ENCODE data around the gene TYRP1. TPM values are rescaled to one million over a fixed set of nuclear protein-coding genes. Genes with fewer than 3 reads are reported as not detected.

The TYRP1 gene
- polyA plus RNA-seq, 3 donors = 0.12 TPM; not detected in 2

DNA sequence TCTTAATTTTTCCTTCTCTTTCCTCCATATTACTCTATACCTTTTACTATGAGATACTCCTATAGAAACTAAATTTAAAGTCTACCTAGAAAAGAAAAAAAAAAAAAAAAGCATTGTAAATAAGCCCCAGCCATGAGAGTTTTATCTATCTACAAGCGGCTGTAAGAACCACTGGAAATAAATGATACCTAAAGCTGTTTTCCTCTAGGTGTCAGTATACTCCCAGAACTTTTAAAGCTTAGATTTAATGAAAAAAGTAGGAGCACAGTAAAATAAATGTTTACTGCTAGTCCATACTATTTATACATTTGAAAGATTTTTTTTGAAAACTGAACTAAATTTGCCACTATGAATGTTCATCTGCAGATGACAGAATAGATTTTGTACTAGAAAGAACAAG is 26.2 kb downstream of the TYRP1 start:
- no peak overlapping the region for H3K27ac ChIP-seq (ENCODE audit: low read depth, low read length)
- WGBS, 3 donors = 11 to 28% (median 26%) methylated on average over 1 of the region's 1 CpG

DNA sequence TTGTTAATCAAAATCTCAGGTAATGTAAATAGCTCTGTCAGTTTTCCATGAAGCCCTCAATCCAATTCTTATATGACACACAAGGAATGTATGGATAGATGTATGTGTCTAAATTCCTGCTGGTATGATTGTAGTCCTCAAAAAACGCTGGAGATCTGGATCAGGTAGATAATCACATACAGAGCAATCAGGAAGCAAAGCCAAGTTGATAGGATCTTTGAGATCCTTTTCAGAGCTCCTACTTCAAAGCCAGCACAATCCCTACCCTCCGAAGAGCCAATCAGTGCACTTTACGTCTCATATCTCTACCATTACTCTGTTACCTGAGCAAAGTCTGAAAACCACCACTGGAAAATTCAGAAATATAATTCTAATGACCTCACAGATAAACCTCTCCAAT is 27.4 kb downstream of the TYRP1 start:
- WGBS, 3 donors = 45 to 65% (median 56%) methylated on average over 3 of the region's 3 CpGs
- no peak overlapping the region for H3K27ac ChIP-seq (ENCODE audit: low read depth, low read length)

DNA sequence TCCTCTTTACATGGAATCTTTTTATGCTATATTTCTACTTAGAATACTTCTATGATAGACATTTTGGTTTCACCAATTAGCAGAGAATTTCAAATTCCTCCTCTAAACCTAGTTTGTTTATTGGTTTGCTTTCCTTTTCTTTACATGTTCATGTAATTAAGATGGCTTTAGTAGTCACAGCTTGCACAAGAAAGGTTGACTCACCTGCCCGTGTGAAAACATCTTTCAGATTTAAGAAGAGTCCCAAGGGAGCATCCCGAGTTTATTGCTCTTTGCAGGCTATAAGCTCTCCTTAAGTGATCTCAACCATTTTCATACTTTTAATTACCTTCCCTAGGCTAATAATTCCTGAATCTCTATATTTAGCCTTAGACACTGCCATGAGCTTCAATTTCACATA is 28.9 kb downstream of the TYRP1 start:
- H3K27ac ChIP-seq (ENCODE audit: low read depth, low read length) = no peak overlapping the region

DNA sequence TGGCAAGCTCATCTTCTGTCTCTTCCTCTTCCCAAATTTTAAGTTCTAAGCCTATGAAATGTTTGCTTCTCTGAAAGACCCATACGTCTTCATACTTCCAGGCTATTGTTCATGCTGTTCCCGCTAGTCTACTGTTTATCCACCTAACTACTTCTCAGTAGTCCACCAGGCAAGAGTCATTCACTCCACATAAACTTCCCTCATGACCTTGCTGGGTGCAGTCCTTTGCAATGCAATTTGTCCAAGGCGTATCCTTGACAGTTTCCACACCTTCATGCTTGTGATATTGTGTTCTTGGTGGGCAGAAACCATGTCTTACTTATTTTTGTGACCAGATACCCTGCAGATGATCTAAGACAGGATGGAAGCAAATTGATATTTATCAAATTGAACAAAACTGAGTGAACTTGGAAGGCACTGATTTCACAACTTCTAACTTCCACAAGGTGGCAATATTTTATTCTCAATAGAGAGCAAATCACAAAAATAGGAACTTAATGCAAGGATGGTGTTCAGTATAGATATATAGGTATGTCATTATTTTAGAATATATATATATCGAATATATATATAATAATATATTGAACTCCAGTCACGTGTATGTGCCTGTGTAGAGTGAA is 30.3 kb downstream of the TYRP1 start:
- H3K27ac ChIP-seq (ENCODE audit: low read depth, low read length) = no peak overlapping the region
- 39 to 59% (median 53%) methylated on average over 5 of the region's 5 CpGs for WGBS, 3 donors

More for the DNA sequence above, 28.9 kb downstream of the TYRP1 start:
- WGBS, 3 donors = 68 to 73% (median 71%) methylated on average over 2 of the region's 2 CpGs

DNA sequence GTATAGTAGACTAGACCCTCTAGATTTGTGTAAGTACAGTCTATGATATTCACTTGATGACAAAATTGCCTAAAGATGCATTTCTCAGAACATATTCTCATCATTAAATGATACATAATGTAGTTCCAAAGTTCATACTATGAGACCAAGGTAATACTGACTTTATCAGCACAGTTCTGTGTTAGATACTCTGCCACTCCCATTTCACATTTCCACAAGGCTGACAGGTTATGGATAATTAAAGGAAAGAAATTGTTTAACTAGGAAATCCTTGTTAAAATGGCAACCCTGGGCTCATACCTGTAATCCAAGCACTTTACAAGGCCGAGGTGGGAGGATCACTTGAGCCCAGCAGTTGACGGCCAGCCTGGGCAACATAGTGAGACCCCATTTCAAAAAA is 33.6 kb downstream of the TYRP1 start:
- no peak overlapping the region for H3K27ac ChIP-seq (ENCODE audit: low read depth, low read length)
- 92 to 98% (median 95%) methylated on average over 2 of the region's 2 CpGs for WGBS, 3 donors

DNA sequence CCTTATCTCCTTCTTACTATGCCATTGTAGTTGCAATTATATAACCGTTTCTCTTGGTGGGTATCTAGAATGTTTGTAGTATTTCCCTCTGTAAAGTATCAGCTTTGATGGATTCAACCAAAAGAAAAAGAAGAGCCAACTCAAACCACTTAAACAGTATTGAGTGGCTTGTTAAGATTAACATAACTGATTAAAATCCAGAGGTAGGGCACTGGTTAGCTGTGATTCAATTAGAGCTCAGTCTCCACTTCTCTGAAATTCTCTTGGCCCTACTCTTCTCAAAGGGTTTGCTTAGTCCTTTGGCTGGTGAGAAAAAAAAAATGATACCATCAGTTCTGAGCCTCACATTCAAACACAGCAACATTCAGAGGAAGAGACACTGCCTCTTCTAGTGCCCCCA is 37.0 kb downstream of the TYRP1 start:
- 86 to 88% (median 88%) methylated on average over 1 of the region's 1 CpG for WGBS, 3 donors
- no peak overlapping the region for H3K27ac ChIP-seq (ENCODE audit: low read depth, low read length)

DNA sequence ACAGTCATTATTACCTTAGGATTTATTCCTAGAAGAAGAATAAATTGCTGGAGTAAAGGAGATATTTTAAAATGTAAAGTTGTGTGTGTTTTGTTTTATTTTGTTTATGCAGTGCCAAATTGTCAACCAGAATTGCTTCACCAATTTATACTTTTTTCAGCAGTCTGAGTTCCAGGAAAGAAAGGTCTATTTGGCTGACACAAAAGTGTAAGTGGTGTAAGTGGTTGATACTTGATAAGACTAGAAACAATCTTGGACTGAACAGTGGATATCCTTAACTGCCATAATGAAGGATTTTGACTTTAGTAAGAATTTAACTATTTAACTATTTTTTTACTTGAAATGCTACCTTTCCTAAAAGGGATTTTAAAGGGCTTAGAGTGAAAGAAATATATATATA is 37.7 kb downstream of the TYRP1 start:
- H3K27ac ChIP-seq (ENCODE audit: low read depth, low read length) = no peak overlapping the region

DNA sequence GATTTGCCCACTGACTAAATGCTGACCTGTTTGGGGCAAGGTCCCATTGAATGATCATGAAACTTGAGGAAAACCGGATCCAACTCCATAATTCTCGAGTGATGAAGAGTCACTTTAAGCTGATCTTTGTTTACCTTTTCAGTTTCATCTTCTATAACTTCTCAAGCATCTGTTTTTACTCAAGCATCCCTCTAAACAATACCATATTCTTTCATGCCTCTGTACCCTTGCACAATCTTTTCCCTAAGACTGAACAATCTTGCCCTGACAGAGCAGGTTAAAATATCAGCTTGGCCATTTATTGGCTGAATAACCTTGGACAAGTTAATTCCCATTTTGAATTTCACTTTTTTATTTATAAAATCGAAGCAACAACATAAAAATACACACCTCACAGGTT is 39.8 kb downstream of the TYRP1 start:
- no peak overlapping the region for H3K27ac ChIP-seq (ENCODE audit: low read depth, low read length)
- WGBS, 3 donors = 74 to 82% (median 78%) methylated on average over 3 of the region's 3 CpGs

DNA sequence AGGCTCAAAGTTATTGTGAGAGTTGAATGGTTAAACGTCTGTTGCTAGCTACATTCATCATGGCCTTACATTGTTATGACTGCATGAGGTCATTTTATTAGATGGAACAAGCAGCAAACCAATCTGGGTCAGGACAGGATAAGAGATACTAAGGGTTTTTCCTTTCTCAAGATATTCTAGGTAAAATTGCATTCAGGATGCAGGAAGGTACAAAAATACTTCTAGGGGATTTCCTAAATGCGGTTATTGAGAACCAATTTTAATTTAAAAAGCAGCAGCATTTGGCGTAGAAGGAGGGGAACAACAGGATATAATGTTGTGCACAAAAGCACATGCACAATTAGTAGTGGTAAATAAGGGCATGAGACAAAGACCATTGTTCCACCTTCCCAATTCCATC is 42.5 kb downstream of the TYRP1 start:
- no peak overlapping the region for H3K27ac ChIP-seq (ENCODE audit: low read depth, low read length)
- WGBS, 3 donors = 43 to 59% (median 45%) methylated on average over 3 of the region's 3 CpGs

DNA sequence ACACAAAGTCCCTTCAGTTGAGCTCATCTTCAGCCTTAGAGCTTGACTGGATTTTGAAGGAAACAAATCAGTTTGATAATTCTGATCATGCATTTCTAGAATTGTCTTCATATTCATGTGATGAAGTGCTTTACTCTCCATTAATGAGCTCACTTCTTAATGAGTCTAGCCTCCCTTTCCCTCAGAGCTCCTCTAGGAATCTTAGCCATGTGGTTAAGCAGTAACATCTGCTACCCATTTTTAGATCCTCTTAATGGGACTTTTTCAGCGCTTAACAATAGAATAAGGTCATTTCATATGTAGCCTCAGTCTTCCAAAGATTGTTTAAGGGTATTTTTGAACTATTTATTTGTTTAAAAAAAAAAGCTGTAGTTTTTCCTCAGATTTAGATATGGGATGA is 44.7 kb downstream of the TYRP1 start:
- no peak overlapping the region for H3K27ac ChIP-seq (ENCODE audit: low read depth, low read length)
- WGBS, 3 donors = 0% methylated on average over 1 of the region's 1 CpG

DNA sequence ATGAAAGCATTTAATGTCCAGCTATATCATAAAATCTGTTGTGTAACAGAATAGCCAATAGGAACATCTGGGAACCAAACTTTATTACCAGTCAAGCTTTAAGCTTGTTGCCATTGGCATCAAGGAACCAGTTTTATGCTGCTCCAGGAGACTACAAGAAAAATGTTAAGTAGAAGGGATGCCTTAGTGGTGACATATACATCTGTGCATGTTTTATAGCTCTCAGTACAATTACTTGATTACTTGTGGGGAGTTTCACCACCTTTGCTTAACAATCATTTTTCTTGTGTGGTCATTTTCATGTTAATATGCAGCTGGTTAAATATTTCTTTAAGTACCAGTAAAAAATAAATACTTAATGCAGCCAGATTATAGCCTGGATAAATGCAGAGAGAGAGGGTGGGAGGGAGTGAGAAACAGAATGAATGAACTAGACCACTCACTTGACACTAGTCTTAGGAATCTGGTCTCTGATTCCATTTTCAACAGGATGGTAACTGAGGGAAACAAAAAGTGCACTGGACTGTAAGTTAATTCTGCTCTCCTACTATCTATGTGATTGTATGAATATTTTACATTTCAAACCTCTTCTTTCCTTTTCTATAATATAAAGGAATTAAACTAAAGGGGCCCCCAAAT is 45.9 kb downstream of the TYRP1 start:
- H3K27ac ChIP-seq (ENCODE audit: low read depth, low read length) = no peak overlapping the region

DNA sequence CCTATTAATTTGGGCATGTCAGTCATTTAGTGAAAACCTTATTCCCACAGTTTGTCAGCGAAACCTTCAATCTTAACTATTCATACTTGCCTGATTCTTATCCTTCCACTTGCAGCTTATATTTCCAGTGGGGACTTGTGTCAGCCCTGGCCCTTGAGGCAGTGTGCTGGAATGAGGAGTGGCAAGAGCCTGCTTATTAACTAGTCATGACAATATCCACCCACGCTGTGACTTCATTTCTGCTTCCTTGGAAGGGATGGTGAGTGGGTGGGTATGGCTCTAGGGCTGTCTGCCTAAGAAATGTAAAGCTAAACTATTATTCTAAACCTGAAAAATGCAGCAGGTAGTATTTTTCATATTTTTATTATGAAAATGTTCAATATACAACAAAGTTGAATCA is 47.7 kb downstream of the TYRP1 start:
- 83 to 89% (median 89%) methylated on average over 2 of the region's 2 CpGs for WGBS, 3 donors
- no peak overlapping the region for H3K27ac ChIP-seq (ENCODE audit: low read depth, low read length)

DNA sequence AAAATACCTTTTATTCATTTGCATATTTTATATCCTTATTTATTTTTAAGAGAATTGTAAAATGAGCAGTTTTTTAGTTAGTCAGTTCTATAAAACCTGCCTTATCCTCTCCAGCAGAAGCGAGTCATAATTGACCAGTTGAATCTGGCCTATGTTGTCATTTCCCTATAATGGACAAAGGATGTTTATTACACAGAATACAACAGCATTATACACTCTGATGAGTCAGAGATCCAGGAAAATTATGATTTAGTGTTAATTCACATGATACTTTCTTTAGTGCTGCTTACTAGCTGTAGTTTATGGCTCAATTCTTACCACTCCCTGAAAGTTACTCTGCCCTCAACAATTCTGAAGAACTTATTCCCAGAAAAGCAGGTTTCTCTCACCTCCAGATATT is 54.8 kb downstream of the TYRP1 start:
- H3K27ac ChIP-seq (ENCODE audit: low read depth, low read length) = no peak overlapping the region
- WGBS, 3 donors = 87 to 91% (median 87%) methylated on average over 1 of the region's 1 CpG

DNA sequence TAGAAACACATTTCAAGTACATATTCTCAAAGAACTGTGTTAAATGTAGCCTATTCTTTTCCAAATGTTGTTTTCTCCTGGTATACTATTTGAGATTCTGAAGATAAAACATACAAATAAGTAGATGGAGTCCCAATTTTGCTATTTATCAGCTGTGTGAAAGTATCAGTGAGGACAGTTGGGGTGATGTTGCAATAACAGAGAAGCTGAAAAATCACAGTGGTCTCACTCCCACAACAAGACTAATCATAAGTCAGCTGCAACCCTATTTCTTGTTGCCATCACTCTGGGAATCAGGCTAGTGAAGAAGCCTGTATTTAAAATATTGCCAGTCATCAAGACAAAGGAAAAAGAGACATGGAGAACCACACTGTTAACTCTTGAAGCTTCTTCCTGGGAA is 55.8 kb downstream of the TYRP1 start:
- no peak overlapping the region for H3K27ac ChIP-seq (ENCODE audit: low read depth, low read length)

DNA sequence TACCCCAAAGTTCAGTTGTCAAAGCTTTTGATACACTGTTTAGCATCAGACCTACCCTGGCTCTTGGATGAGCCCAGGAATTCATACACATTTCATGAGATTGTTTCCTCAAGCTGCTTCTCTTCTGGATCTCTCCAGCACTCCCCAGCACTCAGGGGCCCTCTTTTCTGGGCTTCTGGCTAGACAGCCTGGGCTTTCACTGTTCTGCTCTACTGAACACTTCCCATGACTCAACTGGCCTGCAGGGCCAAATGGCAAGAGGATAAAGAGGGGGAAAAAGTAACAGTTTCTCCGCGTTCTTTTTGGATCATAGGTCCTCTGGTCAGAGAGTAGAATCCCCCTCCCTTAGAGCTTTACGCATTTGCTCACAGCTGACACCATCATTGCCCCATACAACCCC is 60.7 kb downstream of the TYRP1 start:
- H3K27ac ChIP-seq (ENCODE audit: low read depth, low read length) = no peak overlapping the region
- WGBS, 3 donors = 78 to 95% (median 82%) methylated on average over 3 of the region's 3 CpGs

DNA sequence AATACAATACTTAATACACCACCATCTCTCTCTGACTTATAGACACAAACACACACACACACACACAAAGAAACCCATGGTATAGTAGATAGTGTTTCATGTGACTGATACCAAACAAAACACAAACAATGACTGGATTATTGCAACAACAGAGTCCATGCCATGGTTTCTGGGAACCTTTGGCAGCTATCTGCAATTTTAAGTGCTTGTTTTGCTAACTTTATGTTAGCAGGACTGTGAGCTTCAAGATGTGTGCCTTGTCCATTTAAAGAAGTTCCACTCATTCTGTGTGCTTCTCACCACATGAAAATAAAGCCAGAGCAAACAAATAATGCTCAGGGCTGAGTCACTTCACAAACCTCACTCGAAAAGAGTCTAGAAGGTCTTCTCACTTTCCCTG is 66.6 kb downstream of the TYRP1 start:
- 66 to 91% (median 80%) methylated on average over 1 of the region's 1 CpG for WGBS, 3 donors
- no peak overlapping the region for H3K27ac ChIP-seq (ENCODE audit: low read depth, low read length)

Other genes with a start within 250 kb of the TYRP1 start
- gene LURAP1L, start 81.6 kb downstream of the TYRP1 start, polyA plus RNA-seq = 10 to 100 TPM in 2 of 3 donors, 1 to 10 TPM in 1; 9.9 to 18.7 (median 11.1) TPM